ENCODE data around the gene ITPR1.

Gene ITPR1

GRCh38 chr3:4859788-4860187 is 366.6 kb downstream of the ITPR1 start:
- TF ChIP-seq CTCF (IDR thresholded peaks at IDR 0.05; ENCODE audit: low read depth, low read length) = no peak
- H3K4me3 ChIP-seq (replicated peaks in 1 of 2; ENCODE audit: low read depth in 2 of 2, low read length in 2 of 2) = no peak overlapping the region
- DNase-seq (ENCODE audit: low read depth in 2 of 2) = no peak

- no peak for TF ChIP-seq CTCF (IDR thresholded peaks at IDR 0.05; ENCODE audit: low read depth, low read length)
- no peak for DNase-seq (ENCODE audit: low read depth in 2 of 2)
- H3K4me3 ChIP-seq (replicated peaks in 1 of 2; ENCODE audit: low read depth in 2 of 2, low read length in 2 of 2) = no peak overlapping the region
Observed at GRCh38 chr3:4862973-4863372, 369.8 kb downstream of the ITPR1 start.

GRCh38 chr3:4864503-4864902 is 371.4 kb downstream of the ITPR1 start:
- no peak overlapping the region for H3K4me3 ChIP-seq (replicated peaks in 1 of 2; ENCODE audit: low read depth in 2 of 2, low read length in 2 of 2)
- peak in 1 of 2 donors; percentile 63 for DNase-seq (ENCODE audit: low read depth in 2 of 2)
- TF ChIP-seq CTCF (IDR thresholded peaks at IDR 0.05; ENCODE audit: low read depth, low read length) = no peak

GRCh38 chr3:4865714-4866113 is 372.6 kb downstream of the ITPR1 start:
- no peak overlapping the region for H3K4me3 ChIP-seq (replicated peaks in 1 of 2; ENCODE audit: low read depth in 2 of 2, low read length in 2 of 2)
- TF ChIP-seq CTCF (IDR thresholded peaks at IDR 0.05; ENCODE audit: low read depth, low read length) = no peak
- DNase-seq (ENCODE audit: low read depth in 2 of 2) = peak in 1 of 2 donors; percentile 18

- TF ChIP-seq CTCF (IDR thresholded peaks at IDR 0.05; ENCODE audit: low read depth, low read length) = no peak
- peak; percentile 50 to 59 for DNase-seq (ENCODE audit: low read depth in 2 of 2)
- H3K4me3 ChIP-seq (replicated peaks in 1 of 2; ENCODE audit: low read depth in 2 of 2, low read length in 2 of 2) = no peak overlapping the region
Observed at GRCh38 chr3:4866866-4867265, 373.7 kb downstream of the ITPR1 start.

- H3K4me3 ChIP-seq (replicated peaks in 1 of 2; ENCODE audit: low read depth in 2 of 2, low read length in 2 of 2) = no peak overlapping the region
- DNase-seq (ENCODE audit: low read depth in 2 of 2) = no peak
- no peak for TF ChIP-seq CTCF (IDR thresholded peaks at IDR 0.05; ENCODE audit: low read depth, low read length)
Observed at GRCh38 chr3:4877173-4877787, 384.1 kb downstream of the ITPR1 start.

- no peak overlapping the region for H3K4me3 ChIP-seq (replicated peaks in 1 of 2; ENCODE audit: low read depth in 2 of 2, low read length in 2 of 2)
- no peak for TF ChIP-seq CTCF (IDR thresholded peaks at IDR 0.05; ENCODE audit: low read depth, low read length)
- DNase-seq (ENCODE audit: low read depth in 2 of 2) = no peak
Observed at GRCh38 chr3:4880850-4881249, 387.7 kb downstream of the ITPR1 start.

Data from cardiac fibroblast (primary cell).